Measurements from ENCODE around the gene CCL1. TPM values are rescaled to one million over a fixed set of nuclear protein-coding genes. Genes with fewer than 3 reads are reported as not detected.

CCL1 gene
- total and polyA plus RNA-seq, 12 donors = not detected

GRCh38 chr17:34313164-34313563 is 49.9 kb downstream of the CCL1 start:
- H3K27ac ChIP-seq = peak overlapping the region in 9 of 10 donors; percentile 35 to 83 (median 70)
- no peak for DNase-seq
- no peak for TF ChIP-seq CTCF (IDR thresholded peaks at IDR 0.05)
- peaks cover 0 to 56% (median 29%) of the 10 kb centered on the region in 9 donors for H3K4me1 ChIP-seq
- intact Hi-C loops (cut with DNase I) = loop anchor here in 3 of 10 donors (5.0 kb wide), 3 partner anchors 44 to 61 kb away; partner anchors contain the start of genes CCL1 (in 1 of the 3) and CCL13 (in 1 of the 3)
- ATAC-seq = peak in 6 of 8 donors; percentile 36 to 75 (median 53)
- 84 to 85% methylated on average over 4 of the region's 4 CpGs for WGBS, 2 donors
- peaks cover 0 to 5% (median 0%) of the 10 kb centered on the region in 7 donors for H3K27me3 ChIP-seq
- no peak overlapping the region for H3K4me3 ChIP-seq
- H3K36me3 ChIP-seq = no peaks in the 10 kb centered on the region
- peaks cover 0 to 3% (median 0%) of the 10 kb centered on the region in 11 donors for H3K9me3 ChIP-seq

- ATAC-seq (peak in 7 of 8 donors; percentile 57 to 88 (median 76)), DNase-seq (no peak)
- intact Hi-C loops (cut with DNase I) = loop anchor here in 3 of 10 donors (5.0 kb wide), 3 partner anchors 45 to 60 kb away; partner anchors contain the start of genes CCL1 (in 1 of the 3) and CCL13 (in 1 of the 3)
- H3K4me3 ChIP-seq = no peak overlapping the region
- peaks cover 0 to 5% (median 0%) of the 10 kb centered on the region in 7 donors for H3K27me3 ChIP-seq
- WGBS, 2 donors = 53 to 62% methylated on average over 5 of the region's 5 CpGs
- peaks cover 3 to 65% (median 39%) of the 10 kb centered on the region in 9 donors for H3K4me1 ChIP-seq
- TF ChIP-seq CTCF (IDR thresholded peaks at IDR 0.05) = no peak
- peak overlapping the region in 9 of 10 donors; percentile 31 to 83 (median 70) for H3K27ac ChIP-seq
- H3K9me3 ChIP-seq = no peaks in the 10 kb centered on the region
- no peaks in the 10 kb centered on the region for H3K36me3 ChIP-seq
Observed at GRCh38 chr17:34312080-34312479, 51.0 kb downstream of the CCL1 start.

GRCh38 chr17:34311291-34311690 is 51.7 kb downstream of the CCL1 start:
- DNase-seq (no peak), ATAC-seq (no peak)
- TF ChIP-seq CTCF (IDR thresholded peaks at IDR 0.05) = no peak
- no peaks in the 10 kb centered on the region for H3K9me3 ChIP-seq
- H3K27me3 ChIP-seq = peaks cover 0 to 5% (median 0%) of the 10 kb centered on the region in 7 donors
- H3K4me1 ChIP-seq = peaks cover 6 to 73% (median 47%) of the 10 kb centered on the region in 9 donors
- H3K4me3 ChIP-seq = no peak overlapping the region
- H3K36me3 ChIP-seq = no peaks in the 10 kb centered on the region
- intact Hi-C loops (cut with DNase I) = loop anchor here in 3 of 10 donors (5.0 kb wide), 3 partner anchors 46 to 59 kb away; partner anchors contain the start of genes CCL1 (in 1 of the 3) and CCL13 (in 1 of the 3)
- H3K27ac ChIP-seq = peak overlapping the region in 3 of 10 donors; percentile 65 to 77 (median 75)
- WGBS, 2 donors = 85 to 86% methylated on average over 7 of the region's 7 CpGs

Other genes starting within 250 kb of the CCL1 start
- gene CCL2, start 107.9 kb downstream of the CCL1 start, total RNA-seq = 100 to 1,000 TPM in 3 of 10 donors, 10 to 100 TPM in 6, 1 to 10 TPM in 1; 2.9 to 264 (median 38.5) TPM
- gene CCL2, start 107.9 kb downstream of the CCL1 start, polyA plus RNA-seq = 10 to 100 TPM; 51.3 to 80.3 TPM
- gene CCL7, start 93.0 kb downstream of the CCL1 start, total RNA-seq = under 1 TPM in 1 of 10 donors, not detected in 9; 0.65 TPM
- under 1 TPM in 1 of 2 donors, not detected in 1; 0.29 TPM for gene CCL7, start 93.0 kb downstream of the CCL1 start, polyA plus RNA-seq
- gene CCL11, start 77.5 kb downstream of the CCL1 start, total RNA-seq = 10 to 100 TPM in 2 of 10 donors, 1 to 10 TPM in 6, under 1 TPM in 2; 0.46 to 31.2 (median 1.3) TPM
- gene CCL11, start 77.5 kb downstream of the CCL1 start, polyA plus RNA-seq = 1 to 10 TPM; 1.5 to 6.2 TPM
- gene CCL8, start 43.8 kb downstream of the CCL1 start, total RNA-seq = 10 to 100 TPM in 1 of 10 donors, 1 to 10 TPM in 4, under 1 TPM in 4, not detected in 1; 0.39 to 17.5 (median 1.1) TPM
- under 1 TPM in 1 of 2 donors, not detected in 1; 0.38 TPM for gene CCL8, start 43.8 kb downstream of the CCL1 start, polyA plus RNA-seq
- gene CCL13, start 6.8 kb downstream of the CCL1 start, total RNA-seq = 10 to 100 TPM in 1 of 10 donors, 1 to 10 TPM in 6, under 1 TPM in 2, not detected in 1; 0.39 to 64.0 (median 1.4) TPM
- gene CCL13, start 6.8 kb downstream of the CCL1 start, polyA plus RNA-seq = 1 to 10 TPM; 1.0 to 2.3 TPM
- gene TMEM132E, start 216.3 kb upstream of the CCL1 start, total RNA-seq = under 1 TPM in 1 of 10 donors, not detected in 9; 0.04 TPM
- gene TMEM132E, start 216.3 kb upstream of the CCL1 start, polyA plus RNA-seq = under 1 TPM in 1 of 2 donors, not detected in 1; 0.09 TPM